Nephron progenitor cell (in vitro differentiated cells): Measurements from ENCODE around the gene PLEKHA6.

Experiments
- DNase-seq: peaks from one replicate; pipeline ENCODE4 v3.0.0; 2021
- H3K27ac Mint-ChIP-seq: 2 replicates; pipeline ENCODE4 v1.8.0; 2021; ENCODE audit warnings: mild to moderate bottlenecking, moderate library complexity, mixed read lengths
- H3K27me3 Mint-ChIP-seq: 2 replicates; pipeline ENCODE4 v1.8.0; 2021; ENCODE audit warnings: mild to moderate bottlenecking, low read depth, mixed read lengths; ENCODE audit not compliant: poor library complexity
- H3K36me3 Mint-ChIP-seq: 2 replicates; pipeline ENCODE4 v1.8.0; 2021; ENCODE audit warnings: low read depth, mixed read lengths
- H3K4me1 Mint-ChIP-seq: 2 replicates; pipeline ENCODE4 v1.8.0; 2021; ENCODE audit warnings: mixed read lengths
- H3K4me3 Mint-ChIP-seq: 2 replicates; pipeline ENCODE4 v1.8.0; 2021; ENCODE audit warnings: mild to moderate bottlenecking, moderate library complexity, mixed read lengths
- H3K9me3 Mint-ChIP-seq: 2 replicates; pipeline ENCODE4 v1.8.0; 2021; ENCODE audit warnings: mild to moderate bottlenecking, moderate library complexity, mixed read lengths
- CTCF ChIP-seq: fragments of 200-600 bp; sonication (generic); IDR thresholded peaks from 2 replicates; pipeline ENCODE4 v1.5.0; 2021; ENCODE audit warnings: antibody characterized with exemption

PLEKHA6 gene

GRCh38 chr1:204225841-204226735, 133.6 kb downstream of the PLEKHA6 start:
- TF ChIP-seq CTCF, result no peak
- H3K4me1 Mint-ChIP-seq, result peaks cover 12% of the 10 kb centered on the region
- no peak overlapping the region for H3K4me3 Mint-ChIP-seq
- no peaks in the 10 kb centered on the region for H3K36me3 Mint-ChIP-seq
- H3K27me3 Mint-ChIP-seq, result peaks cover 27% of the 10 kb centered on the region
- H3K9me3 Mint-ChIP-seq, result peaks cover 7% of the 10 kb centered on the region
- H3K27ac Mint-ChIP-seq, result no peak overlapping the region
- DNase-seq, result no peak

- no peak for DNase-seq
- Mint-ChIP-seq H3K4me1 (peaks cover 27% of the 10 kb centered on the region), H3K27me3 (peaks cover 25% of the 10 kb centered on the region), H3K9me3 (no peaks in the 10 kb centered on the region), H3K4me3 (no peak overlapping the region), H3K27ac (no peak overlapping the region), H3K36me3 (no peaks in the 10 kb centered on the region)
- no peak for TF ChIP-seq CTCF
Observed at GRCh38 chr1:204224655-204225054, 135.1 kb downstream of the PLEKHA6 start.

- no peak for DNase-seq
Observed at GRCh38 chr1:204223129-204223860, 136.4 kb downstream of the PLEKHA6 start.

GRCh38 chr1:204222764-204223055, 137.0 kb downstream of the PLEKHA6 start:
- Mint-ChIP-seq H3K4me1 (peaks cover 31% of the 10 kb centered on the region), H3K9me3 (no peaks in the 10 kb centered on the region), H3K36me3 (no peaks in the 10 kb centered on the region)

More at GRCh38 chr1:204223129-204223860, 136.4 kb downstream of the PLEKHA6 start:
- Mint-ChIP-seq H3K4me1 (peaks cover 31% of the 10 kb centered on the region), H3K4me3 (no peak overlapping the region), H3K27me3 (peaks cover 25% of the 10 kb centered on the region), H3K9me3 (no peaks in the 10 kb centered on the region), H3K27ac (no peak overlapping the region), H3K36me3 (no peaks in the 10 kb centered on the region)
- no peak for TF ChIP-seq CTCF

GRCh38 chr1:204222006-204222763, 137.5 kb downstream of the PLEKHA6 start:
- Mint-ChIP-seq H3K27ac (no peak overlapping the region), H3K9me3 (no peaks in the 10 kb centered on the region), H3K4me3 (no peak overlapping the region), H3K27me3 (peaks cover 31% of the 10 kb centered on the region), H3K36me3 (no peaks in the 10 kb centered on the region), H3K4me1 (peaks cover 31% of the 10 kb centered on the region)
- no peak for DNase-seq
- no peak for TF ChIP-seq CTCF

More at GRCh38 chr1:204222764-204223055, 137.0 kb downstream of the PLEKHA6 start:
- H3K4me3 Mint-ChIP-seq, result no peak overlapping the region
- H3K27me3 Mint-ChIP-seq, result peaks cover 29% of the 10 kb centered on the region
- no peak for DNase-seq
- H3K27ac Mint-ChIP-seq, result no peak overlapping the region
- no peak for TF ChIP-seq CTCF
